Activated T-helper 1 cell treated with anti-CD3 and anti-CD28 coated beads, Interleukin-12 subunit alpha, Interleukin-12 subunit beta, Interleukin-2, Interleukin-4 antibody, amounts not matched to agents 30 ng/mL and 10 ng/mL and 1 ng/mL, durations not matched to agents 14 hours and 24 hours and 36 hours (primary cell): ENCODE data around the gene RTF2. TPM values are rescaled to one million over a fixed set of nuclear protein-coding genes. Genes with fewer than 3 reads are reported as not detected.
A peak's percentile ranks its signal among the peaks of the same experiment; 100 is the strongest.

Experiments
- DNase-seq: peaks from one replicate; pipeline ENCODE4 v3.0.0; 2021; ENCODE audit warnings: low spot score
- H3K27ac Mint-ChIP-seq: one replicate; pipeline ENCODE4 v1.8.0; 2021; ENCODE audit warnings: mild to moderate bottlenecking, mixed read lengths
- H3K27me3 Mint-ChIP-seq: one replicate; pipeline ENCODE4 v1.8.0; 2022; ENCODE audit warnings: mild to moderate bottlenecking, moderate library complexity, mixed read lengths; ENCODE audit not compliant: insufficient read depth
- H3K36me3 Mint-ChIP-seq: one replicate; pipeline ENCODE4 v1.8.0; 2021; ENCODE audit warnings: low read depth, mixed read lengths
- H3K4me1 Mint-ChIP-seq: one replicate; pipeline ENCODE4 v1.8.0; 2021; ENCODE audit warnings: low read depth, mixed read lengths
- H3K4me3 Mint-ChIP-seq: one replicate; pipeline ENCODE4 v1.8.0; 2021; ENCODE audit warnings: mild to moderate bottlenecking, moderate library complexity, mixed read lengths
- H3K9me3 Mint-ChIP-seq: one replicate; pipeline ENCODE4 v1.8.0; 2021; ENCODE audit warnings: mixed read lengths
- intact Hi-C: fragments of 100-400 bp; cut with micrococcal nuclease; formaldehyde crosslinking; loops from one replicate; pipeline ENCODE4 v1.15.1; 2024
- total RNA-seq: library from RNA; stranded (reverse); gene quantifications from 2 replicates; pipeline ENCODE4 v1.2.3, GENCODE V29; 2022

Gene RTF2
- total RNA-seq, 1 donor from 2014 or later: 113 TPM

GRCh38 chr20:56428881-56429280 lies 39.5 kb upstream of the RTF2 start:
- Mint-ChIP-seq H3K36me3 (peaks cover 21% of the 10 kb centered on the region), H3K27ac (peak overlapping the region; percentile 94), H3K4me3 (peak overlapping the region; percentile 73), H3K27me3 (no peaks in the 10 kb centered on the region), H3K4me1 (peaks cover 55% of the 10 kb centered on the region), H3K9me3 (peaks cover 4% of the 10 kb centered on the region)
- DNase-seq: no peak
- intact Hi-C loops: loop anchor here (1.0 kb wide), 2 partner anchors 10 to 11 kb away; no protein-coding TSS in a partner anchor

DNA sequence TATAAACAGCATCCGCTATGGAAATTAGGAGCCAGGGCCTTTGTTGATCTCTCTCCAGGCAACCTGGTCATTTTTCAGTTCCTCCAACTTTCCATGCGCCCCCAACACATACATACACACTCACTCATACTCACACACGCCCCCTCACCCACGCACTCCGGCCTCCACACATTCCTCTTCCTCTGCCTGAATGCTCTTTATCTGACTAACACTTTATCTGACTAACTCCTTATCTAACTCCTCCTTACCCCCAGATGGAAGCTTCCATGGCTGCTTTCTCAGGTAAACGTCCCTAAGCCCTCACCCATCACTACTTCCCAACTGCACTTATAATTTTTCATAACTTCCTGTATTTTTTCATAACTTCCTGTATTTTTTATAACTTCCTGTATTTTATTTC lies 38.9 kb upstream of the RTF2 start:
- intact Hi-C loops: loop anchor here (1.0 kb wide), 2 partner anchors 10 to 11 kb away; no protein-coding TSS in a partner anchor
- DNase-seq: no peak
- H3K4me1 Mint-ChIP-seq: peaks cover 59% of the 10 kb centered on the region

GRCh38 chr20:56429941-56430340 lies 38.5 kb upstream of the RTF2 start:
- Mint-ChIP-seq H3K27me3 (no peaks in the 10 kb centered on the region), H3K4me3 (peak overlapping the region; percentile 73), H3K4me1 (peaks cover 61% of the 10 kb centered on the region), H3K27ac (peak overlapping the region; percentile 94), H3K36me3 (peaks cover 25% of the 10 kb centered on the region), H3K9me3 (peaks cover 4% of the 10 kb centered on the region)
- no peak for DNase-seq
- intact Hi-C loops: loop anchor here (1.0 kb wide), 2 partner anchors 10 to 11 kb away; no protein-coding TSS in a partner anchor

More for the DNA sequence above, 38.9 kb upstream of the RTF2 start:
- H3K9me3 Mint-ChIP-seq: peaks cover 4% of the 10 kb centered on the region
- H3K36me3 Mint-ChIP-seq: peaks cover 24% of the 10 kb centered on the region
- no peaks in the 10 kb centered on the region for H3K27me3 Mint-ChIP-seq
- peak overlapping the region; percentile 73 for H3K4me3 Mint-ChIP-seq
- H3K27ac Mint-ChIP-seq: peak overlapping the region; percentile 94

DNA sequence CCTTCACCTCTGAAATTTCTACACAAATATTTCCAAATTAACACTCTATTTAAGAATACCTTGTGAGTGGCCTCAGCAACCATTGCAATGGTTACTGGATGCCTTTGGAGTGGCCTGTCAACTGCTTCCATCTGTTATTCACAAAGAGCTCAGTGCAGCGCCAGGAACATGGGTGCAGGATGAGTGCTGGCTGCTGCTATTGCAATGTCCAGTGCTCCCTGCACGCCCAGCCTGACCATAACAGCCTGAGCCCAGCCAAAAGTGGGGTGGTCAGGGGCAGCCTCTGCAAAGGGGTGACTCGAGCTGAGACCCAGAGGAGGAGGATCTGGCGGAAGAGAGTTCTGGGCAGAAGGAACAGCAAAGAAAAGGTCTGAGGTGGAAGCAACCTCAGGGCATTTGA lies 38.0 kb upstream of the RTF2 start:
- Mint-ChIP-seq H3K27ac (peak overlapping the region; percentile 94), H3K4me1 (peaks cover 64% of the 10 kb centered on the region)
- intact Hi-C loops: no loop called here

DNA sequence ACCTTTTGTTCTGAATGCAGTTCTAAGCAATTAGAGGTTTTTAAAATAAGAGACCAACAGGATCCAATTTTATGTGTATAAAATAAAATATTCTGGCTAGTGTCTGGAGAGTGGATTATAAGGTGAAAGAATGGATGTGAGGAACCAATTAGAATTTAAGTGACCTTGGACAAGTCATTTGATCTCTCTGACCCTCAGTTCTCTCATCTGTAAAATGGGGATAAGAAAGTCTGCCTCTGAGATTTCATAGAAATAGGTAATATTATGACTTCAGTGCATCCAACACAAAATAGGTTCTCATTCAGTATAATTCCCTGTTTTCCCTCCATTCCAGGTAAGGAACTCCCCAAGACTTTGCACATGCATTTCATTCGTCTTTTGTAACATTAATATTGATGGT lies 37.5 kb upstream of the RTF2 start:
- H3K4me3 Mint-ChIP-seq: no peak overlapping the region
- H3K27ac Mint-ChIP-seq: peak overlapping the region; percentile 94
- intact Hi-C loops: no loop called here
- H3K27me3 Mint-ChIP-seq: no peaks in the 10 kb centered on the region
- peaks cover 64% of the 10 kb centered on the region for H3K4me1 Mint-ChIP-seq
- peaks cover 4% of the 10 kb centered on the region for H3K9me3 Mint-ChIP-seq
- H3K36me3 Mint-ChIP-seq: peaks cover 27% of the 10 kb centered on the region
- no peak for DNase-seq

More for the DNA sequence above, 38.0 kb upstream of the RTF2 start:
- Mint-ChIP-seq H3K4me3 (peak overlapping the region; percentile 73), H3K9me3 (peaks cover 4% of the 10 kb centered on the region), H3K36me3 (peaks cover 27% of the 10 kb centered on the region), H3K27me3 (no peaks in the 10 kb centered on the region)
- no peak for DNase-seq

- H3K4me1 Mint-ChIP-seq: peaks cover 64% of the 10 kb centered on the region
- peaks cover 27% of the 10 kb centered on the region for H3K36me3 Mint-ChIP-seq
- intact Hi-C loops: no loop called here
- DNase-seq: no peak
- H3K27ac Mint-ChIP-seq: no peak overlapping the region
- H3K27me3 Mint-ChIP-seq: no peaks in the 10 kb centered on the region
- no peak overlapping the region for H3K4me3 Mint-ChIP-seq
- H3K9me3 Mint-ChIP-seq: peaks cover 4% of the 10 kb centered on the region
Measured at GRCh38 chr20:56431471-56431870, 37.0 kb upstream of the RTF2 start.

GRCh38 chr20:56433221-56433879 lies 35.1 kb upstream of the RTF2 start:
- Mint-ChIP-seq H3K27me3 (no peaks in the 10 kb centered on the region), H3K4me1 (peaks cover 67% of the 10 kb centered on the region), H3K9me3 (peaks cover 4% of the 10 kb centered on the region), H3K27ac (peak overlapping the region; percentile 78), H3K4me3 (peak overlapping the region; percentile 21), H3K36me3 (peaks cover 32% of the 10 kb centered on the region)
- DNase-seq: no peak
- intact Hi-C loops: no loop called here

DNA sequence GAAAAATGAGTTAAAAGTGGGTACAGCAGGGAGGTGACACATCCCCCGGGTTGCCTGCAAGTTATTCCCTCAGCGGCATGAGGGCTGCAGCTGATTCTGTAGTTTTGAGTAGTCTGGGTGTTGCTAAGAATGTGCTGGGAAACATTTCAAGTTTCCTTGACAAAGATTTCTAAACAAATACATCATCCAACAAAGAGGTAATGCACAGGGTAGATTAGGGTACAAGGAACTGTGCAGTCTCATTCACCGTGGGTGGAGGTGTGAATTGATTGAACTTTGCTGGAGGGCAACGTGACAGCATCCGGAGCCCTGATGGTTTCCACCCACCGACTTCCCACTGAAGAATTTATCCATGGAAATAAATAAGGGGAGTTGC lies 34.6 kb upstream of the RTF2 start:
- DNase-seq: no peak
- Mint-ChIP-seq H3K4me3 (no peak overlapping the region), H3K27ac (peak overlapping the region; percentile 78), H3K9me3 (peaks cover 4% of the 10 kb centered on the region), H3K36me3 (peaks cover 32% of the 10 kb centered on the region), H3K27me3 (no peaks in the 10 kb centered on the region), H3K4me1 (peaks cover 67% of the 10 kb centered on the region)
- intact Hi-C loops: no loop called here

DNA sequence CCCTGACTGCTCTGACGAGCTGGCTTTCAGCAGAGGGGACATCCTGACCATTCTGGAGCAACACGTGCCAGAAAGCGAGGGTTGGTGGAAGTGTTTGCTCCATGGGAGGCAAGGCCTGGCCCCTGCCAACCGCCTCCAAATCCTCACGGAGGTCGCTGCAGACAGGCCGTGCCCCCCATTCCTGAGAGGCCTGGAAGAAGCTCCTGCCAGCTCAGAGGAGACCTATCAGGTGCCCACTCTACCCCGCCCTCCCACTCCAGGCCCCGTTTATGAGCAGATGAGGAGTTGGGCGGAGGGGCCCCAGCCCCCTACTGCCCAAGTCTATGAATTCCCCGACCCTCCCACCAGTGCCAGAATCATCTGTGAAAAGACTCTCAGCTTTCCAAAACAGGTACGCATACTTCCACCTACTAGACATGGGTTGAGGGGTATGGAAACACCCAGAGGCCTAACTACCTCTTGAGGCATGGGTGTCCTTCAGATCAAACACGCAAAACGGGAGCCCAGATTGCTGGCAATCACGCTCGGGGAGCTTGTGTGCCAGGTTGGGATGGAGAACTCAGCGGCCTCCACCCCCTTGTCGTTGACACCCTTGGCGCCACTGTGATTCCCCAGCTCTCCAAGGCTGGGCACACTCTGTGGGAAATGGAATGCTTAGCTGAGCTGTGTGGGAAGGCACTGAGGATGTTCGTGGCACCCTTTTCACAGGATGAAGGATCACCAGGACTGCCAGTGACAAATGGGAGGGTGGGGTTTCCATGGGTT lies 31.0 kb upstream of the RTF2 start:
- intact Hi-C loops: no loop called here
- Mint-ChIP-seq H3K9me3 (no peaks in the 10 kb centered on the region), H3K27me3 (no peaks in the 10 kb centered on the region), H3K36me3 (peaks cover 27% of the 10 kb centered on the region), H3K4me1 (peaks cover 72% of the 10 kb centered on the region), H3K27ac (peak overlapping the region; percentile 29), H3K4me3 (no peak overlapping the region)
- DNase-seq: no peak

DNA sequence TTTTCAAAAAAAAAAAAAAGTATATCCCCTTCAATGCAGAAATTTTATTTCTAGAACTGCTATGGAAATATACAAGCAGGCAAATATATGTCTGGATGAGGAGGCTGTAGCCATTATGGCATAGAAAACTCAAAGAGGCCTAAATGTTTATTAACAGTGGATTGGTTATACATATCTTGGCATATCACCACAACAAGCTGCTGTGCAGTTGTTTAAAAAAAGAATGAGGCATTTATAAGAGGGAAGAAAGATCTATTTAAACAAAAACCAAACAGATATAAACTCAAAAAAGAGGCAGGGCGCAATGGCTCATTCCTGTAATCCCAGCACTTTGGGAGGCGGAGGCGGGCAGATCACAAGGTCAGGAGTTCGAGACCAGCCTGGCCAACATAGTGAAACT lies 30.1 kb upstream of the RTF2 start:
- DNase-seq: no peak
- Mint-ChIP-seq H3K36me3 (peaks cover 30% of the 10 kb centered on the region), H3K27ac (peak overlapping the region; percentile 55), H3K9me3 (no peaks in the 10 kb centered on the region), H3K27me3 (no peaks in the 10 kb centered on the region), H3K4me1 (peaks cover 74% of the 10 kb centered on the region), H3K4me3 (no peak overlapping the region)
- intact Hi-C loops: no loop called here

GRCh38 chr20:56439771-56440291 lies 28.6 kb upstream of the RTF2 start:
- Mint-ChIP-seq H3K27me3 (peaks cover 3% of the 10 kb centered on the region), H3K36me3 (peaks cover 25% of the 10 kb centered on the region), H3K9me3 (no peaks in the 10 kb centered on the region), H3K4me1 (peaks cover 71% of the 10 kb centered on the region), H3K4me3 (peak overlapping the region; percentile 64), H3K27ac (peak overlapping the region; percentile 97)
- intact Hi-C loops: loop anchor here (1.0 kb wide), 5 partner anchors 11 to 40 kb away; partner anchors contain the start of gene RTF2
- no peak for DNase-seq

GRCh38 chr20:56440346-56441007 lies 27.9 kb upstream of the RTF2 start:
- H3K9me3 Mint-ChIP-seq: no peaks in the 10 kb centered on the region
- H3K4me3 Mint-ChIP-seq: peak overlapping the region; percentile 64
- H3K36me3 Mint-ChIP-seq: peaks cover 23% of the 10 kb centered on the region
- intact Hi-C loops: loop anchor here (1.0 kb wide), 5 partner anchors 11 to 40 kb away; partner anchors contain the start of gene RTF2
- H3K27me3 Mint-ChIP-seq: peaks cover 3% of the 10 kb centered on the region
- H3K4me1 Mint-ChIP-seq: peaks cover 68% of the 10 kb centered on the region
- DNase-seq: peak; percentile 66
- peak overlapping the region; percentile 97 for H3K27ac Mint-ChIP-seq
